GM21360 (cell line): Measurements from ENCODE around the gene PRRG4.
A peak's percentile ranks its signal among the peaks of the same experiment; 100 is the strongest.
"Not testable (repeated sequence)": the region's sequence is repeated elsewhere in the genome, so short reads cannot be mapped to it uniquely, and the experiment has no call there.

Experiments
- ATAC-seq: cut with Tn5 transposase; IDR thresholded peaks from one replicate; pipeline ENCODE4 v1.9.1; 2021; ENCODE audit warnings: mild to moderate bottlenecking, moderate library complexity; ENCODE audit not compliant: unreplicated experiment

Gene PRRG4

GRCh38 chr11:32884770-32885384, 55.1 kb downstream of the PRRG4 start:
- no peak for ATAC-seq

- ATAC-seq = no peak
Observed at GRCh38 chr11:32885556-32885955, 55.8 kb downstream of the PRRG4 start.

- no peak for ATAC-seq
Observed at GRCh38 chr11:32886180-32886579, 56.5 kb downstream of the PRRG4 start.

GRCh38 chr11:32887707-32888383, 58.1 kb downstream of the PRRG4 start:
- ATAC-seq = not testable (repeated sequence)

- not testable (repeated sequence) for ATAC-seq
Observed at GRCh38 chr11:32888384-32888710, 58.6 kb downstream of the PRRG4 start.

GRCh38 chr11:32888805-32889204, 59.1 kb downstream of the PRRG4 start:
- no peak for ATAC-seq

GRCh38 chr11:32890843-32891656, 61.3 kb downstream of the PRRG4 start:
- ATAC-seq = no peak

- ATAC-seq = no peak
Observed at GRCh38 chr11:32891657-32892354, 62.1 kb downstream of the PRRG4 start.

- ATAC-seq = peak; percentile 65
Observed at GRCh38 chr11:32892355-32893092, 62.8 kb downstream of the PRRG4 start, which contains the start of gene QSER1. Gene QSER1 (plus strand): TSS chr11:32892811. CDS start chr11:32893126, 315 bp downstream.

GRCh38 chr11:32893093-32893342, 63.3 kb downstream of the PRRG4 start:
- no peak for ATAC-seq

GRCh38 chr11:32893343-32894148, 63.8 kb downstream of the PRRG4 start:
- peak; percentile 33 for ATAC-seq

GRCh38 chr11:32894149-32894827, 64.6 kb downstream of the PRRG4 start:
- no peak for ATAC-seq

- ATAC-seq = no peak
Observed at GRCh38 chr11:32894921-32895320, 65.2 kb downstream of the PRRG4 start.

- no peak for ATAC-seq
Observed at GRCh38 chr11:32895471-32895870, 65.7 kb downstream of the PRRG4 start.

- ATAC-seq = no peak
Observed at GRCh38 chr11:32897103-32897502, 67.4 kb downstream of the PRRG4 start.

- no peak for ATAC-seq
Observed at GRCh38 chr11:32899438-32899837, 69.7 kb downstream of the PRRG4 start.

- no peak for ATAC-seq
Observed at GRCh38 chr11:32902089-32902665, 72.5 kb downstream of the PRRG4 start.

GRCh38 chr11:32905028-32905667, 75.4 kb downstream of the PRRG4 start:
- ATAC-seq = no peak
